HG03025 (cell line): ENCODE data around the gene CCR2.
"Not testable (repeated sequence)": the region's sequence is repeated elsewhere in the genome, so short reads cannot be mapped to it uniquely, and the experiment has no call there.

Source experiments
- ATAC-seq: cut with Tn5 transposase; IDR thresholded peaks from one replicate; pipeline ENCODE4 v1.9.1; 2021; ENCODE audit warnings: mild to moderate bottlenecking, moderate library complexity; ENCODE audit not compliant: unreplicated experiment, low FRiP score

Gene CCR2

GRCh38 chr3:46400000-46400734, 46.3 kb downstream of the CCR2 start:
- ATAC-seq: no peak

GRCh38 chr3:46400846-46401245, 46.9 kb downstream of the CCR2 start:
- ATAC-seq: no peak

GRCh38 chr3:46401579-46401978, 47.7 kb downstream of the CCR2 start:
- no peak for ATAC-seq

GRCh38 chr3:46402902-46403301, 49.0 kb downstream of the CCR2 start:
- not testable (repeated sequence) for ATAC-seq

GRCh38 chr3:46405301-46406019, 51.5 kb downstream of the CCR2 start:
- ATAC-seq: no peak

- no peak for ATAC-seq
Measured at GRCh38 chr3:46406443-46406787, 52.5 kb downstream of the CCR2 start.

- no peak for ATAC-seq
Measured at GRCh38 chr3:46406788-46407611, 53.1 kb downstream of the CCR2 start, which contains the start of the genes CCR5AS and CCRL2. Gene CCR5AS, minus strand, starts transcription at chr3:46407066. Gene CCRL2, plus strand, starts transcription at chr3:46407259. Its CDS starts 821 bp downstream, at chr3:46408080.

- ATAC-seq: no peak
Measured at GRCh38 chr3:46407970-46408369, 54.1 kb downstream of the CCR2 start.

GRCh38 chr3:46408853-46409252, 54.9 kb downstream of the CCR2 start:
- no peak for ATAC-seq

GRCh38 chr3:46409739-46410489, 56.0 kb downstream of the CCR2 start:
- ATAC-seq: no peak
